ENCODE results near the gene CEP350.
A peak's percentile ranks its signal among the peaks of the same experiment; 100 is the strongest.

DNA sequence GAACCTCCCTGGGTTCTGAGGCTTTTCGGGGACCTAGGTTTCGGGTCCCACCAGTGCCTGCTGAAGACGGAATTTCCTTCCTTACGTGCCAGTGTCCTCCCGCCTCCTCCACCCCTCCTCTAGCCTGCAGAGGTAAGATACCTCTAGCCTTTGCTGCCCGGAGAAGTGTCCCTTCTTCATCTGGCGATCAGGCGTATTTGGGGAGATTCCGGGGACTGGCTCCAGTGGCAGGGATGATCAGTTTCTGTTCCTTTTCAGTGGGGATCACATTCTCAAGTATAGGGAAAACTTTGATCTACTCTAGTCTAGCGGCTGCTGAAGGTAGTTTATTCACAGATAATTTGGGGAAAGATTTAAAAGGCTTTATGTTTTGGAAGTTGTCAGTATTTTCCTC is 674 bp downstream of the CEP350 start:
- no peak for TF ChIP-seq POLR2AphosphoS5 (IDR thresholded peaks at IDR 0.05; ENCODE audit: low read depth, low read length)
- TF ChIP-seq, protein P1, sequence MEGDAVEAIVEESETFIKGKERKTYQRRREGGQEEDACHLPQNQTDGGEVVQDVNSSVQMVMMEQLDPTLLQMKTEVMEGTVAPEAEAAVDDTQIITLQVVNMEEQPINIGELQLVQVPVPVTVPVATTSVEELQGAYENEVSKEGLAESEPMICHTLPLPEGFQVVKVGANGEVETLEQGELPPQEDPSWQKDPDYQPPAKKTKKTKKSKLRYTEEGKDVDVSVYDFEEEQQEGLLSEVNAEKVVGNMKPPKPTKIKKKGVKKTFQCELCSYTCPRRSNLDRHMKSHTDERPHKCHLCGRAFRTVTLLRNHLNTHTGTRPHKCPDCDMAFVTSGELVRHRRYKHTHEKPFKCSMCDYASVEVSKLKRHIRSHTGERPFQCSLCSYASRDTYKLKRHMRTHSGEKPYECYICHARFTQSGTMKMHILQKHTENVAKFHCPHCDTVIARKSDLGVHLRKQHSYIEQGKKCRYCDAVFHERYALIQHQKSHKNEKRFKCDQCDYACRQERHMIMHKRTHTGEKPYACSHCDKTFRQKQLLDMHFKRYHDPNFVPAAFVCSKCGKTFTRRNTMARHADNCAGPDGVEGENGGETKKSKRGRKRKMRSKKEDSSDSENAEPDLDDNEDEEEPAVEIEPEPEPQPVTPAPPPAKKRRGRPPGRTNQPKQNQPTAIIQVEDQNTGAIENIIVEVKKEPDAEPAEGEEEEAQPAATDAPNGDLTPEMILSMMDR (IDR thresholded peaks at IDR 0.05): no peak
- TF ChIP-seq, protein P2, sequence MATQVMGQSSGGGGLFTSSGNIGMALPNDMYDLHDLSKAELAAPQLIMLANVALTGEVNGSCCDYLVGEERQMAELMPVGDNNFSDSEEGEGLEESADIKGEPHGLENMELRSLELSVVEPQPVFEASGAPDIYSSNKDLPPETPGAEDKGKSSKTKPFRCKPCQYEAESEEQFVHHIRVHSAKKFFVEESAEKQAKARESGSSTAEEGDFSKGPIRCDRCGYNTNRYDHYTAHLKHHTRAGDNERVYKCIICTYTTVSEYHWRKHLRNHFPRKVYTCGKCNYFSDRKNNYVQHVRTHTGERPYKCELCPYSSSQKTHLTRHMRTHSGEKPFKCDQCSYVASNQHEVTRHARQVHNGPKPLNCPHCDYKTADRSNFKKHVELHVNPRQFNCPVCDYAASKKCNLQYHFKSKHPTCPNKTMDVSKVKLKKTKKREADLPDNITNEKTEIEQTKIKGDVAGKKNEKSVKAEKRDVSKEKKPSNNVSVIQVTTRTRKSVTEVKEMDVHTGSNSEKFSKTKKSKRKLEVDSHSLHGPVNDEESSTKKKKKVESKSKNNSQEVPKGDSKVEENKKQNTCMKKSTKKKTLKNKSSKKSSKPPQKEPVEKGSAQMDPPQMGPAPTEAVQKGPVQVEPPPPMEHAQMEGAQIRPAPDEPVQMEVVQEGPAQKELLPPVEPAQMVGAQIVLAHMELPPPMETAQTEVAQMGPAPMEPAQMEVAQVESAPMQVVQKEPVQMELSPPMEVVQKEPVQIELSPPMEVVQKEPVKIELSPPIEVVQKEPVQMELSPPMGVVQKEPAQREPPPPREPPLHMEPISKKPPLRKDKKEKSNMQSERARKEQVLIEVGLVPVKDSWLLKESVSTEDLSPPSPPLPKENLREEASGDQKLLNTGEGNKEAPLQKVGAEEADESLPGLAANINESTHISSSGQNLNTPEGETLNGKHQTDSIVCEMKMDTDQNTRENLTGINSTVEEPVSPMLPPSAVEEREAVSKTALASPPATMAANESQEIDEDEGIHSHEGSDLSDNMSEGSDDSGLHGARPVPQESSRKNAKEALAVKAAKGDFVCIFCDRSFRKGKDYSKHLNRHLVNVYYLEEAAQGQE (IDR thresholded peaks at IDR 0.05; ENCODE audit: insufficient read depth in 1 of 2, low read depth in 2 of 2, low read length in 1 of 2): 0 out of 4 replicates have a peak, but pooled peaks of 1 of the 2 experiments have one; percentile 10
- TF ChIP-seq TCF7L2 (IDR thresholded peaks at IDR 0.05; ENCODE audit: low read depth, low read length): no peak
